A673 (cell line): Measurements from ENCODE around the gene WRAP53. TPM values are rescaled to one million over a fixed set of nuclear protein-coding genes. Genes with fewer than 3 reads are reported as not detected.
"Not testable (repeated sequence)": the region's sequence is repeated elsewhere in the genome, so short reads cannot be mapped to it uniquely, and the experiment has no call there.

Experiments
- Bru-seq: library from RNA; stranded (reverse); fragments of 400-500 nt; gene quantifications from one replicate; lab custom pipeline; 2021; lab: Mats Ljungman, UMichigan
- BruChase-seq, 2 experiments: library from RNA; stranded (reverse); fragments of 400-500 nt; gene quantifications; one replicate each; lab custom pipeline; 2021; lab: Mats Ljungman, UMichigan
- BruUV-seq: library from RNA; stranded (reverse); fragments of 400-500 nt; replicated peaks from 2 replicates; lab custom pipeline; 2021; lab: Mats Ljungman, UMichigan
- CTCF ChIA-PET: fragments of 300-600 bp; sonication (Branson Sonifier 250); formaldehyde crosslinking; loops from one replicate; lab custom pipeline; 2022; ENCODE audit warnings: antibody characterized with exemption; lab: Charles Lee
- POLR2A ChIA-PET: fragments of 300-600 bp; sonication (Branson Sonifier 250); formaldehyde crosslinking; loops from one replicate; lab custom pipeline; 2022; ENCODE audit warnings: antibody characterized with exemption; ENCODE audit not compliant: low non-redundant PET; lab: Charles Lee
- DNase-seq: peaks from one replicate; pipeline ENCODE4 v3.0.0-alpha.2; 2015; ENCODE audit warnings: low spot score
- H3K27ac ChIP-seq: fragments of 200-600 bp; sonication (generic); 2 replicates; pipeline ENCODE4 v1.5.1; 2016; ENCODE audit warnings: mixed run types, low read depth, mild to moderate bottlenecking, mixed read lengths, antibody characterized with exemption, low read length; ENCODE audit not compliant: poor library complexity, severe bottlenecking
- H3K27me3 ChIP-seq: fragments of 200-600 bp; sonication (generic); replicated peaks from 2 replicates; pipeline ENCODE4 v1.6.1; 2017; ENCODE audit warnings: mixed run types, low read depth, mild to moderate bottlenecking, mixed read lengths, antibody characterized with exemption, low read length; ENCODE audit not compliant: insufficient read depth, poor library complexity
- H3K36me3 ChIP-seq: fragments of 200-600 bp; sonication (generic); 2 replicates; pipeline ENCODE4 v1.6.1; 2016; ENCODE audit warnings: mixed run types, mild to moderate bottlenecking, mixed read lengths, antibody characterized with exemption, low read length; ENCODE audit not compliant: insufficient read depth, poor library complexity, severe bottlenecking
- H3K4me1 ChIP-seq: fragments of 200-600 bp; sonication (generic); 2 replicates; pipeline ENCODE4 v1.6.1; 2017; ENCODE audit warnings: mixed run types, mild to moderate bottlenecking, mixed read lengths, antibody characterized with exemption, low read length; ENCODE audit not compliant: insufficient read depth, poor library complexity, severe bottlenecking
- H3K4me3 ChIP-seq: fragments of 200-600 bp; sonication (generic); 2 replicates; pipeline ENCODE4 v1.5.1; 2016; ENCODE audit warnings: low read depth, mixed run types, mild to moderate bottlenecking, mixed read lengths, low read length; ENCODE audit not compliant: poor library complexity, severe bottlenecking
- H3K9me3 ChIP-seq: fragments of 200-600 bp; sonication (generic); 2 replicates; pipeline ENCODE4 v1.6.1; 2016; ENCODE audit warnings: mixed run types, low read depth, mild to moderate bottlenecking, mixed read lengths, antibody characterized with exemption, low read length; ENCODE audit not compliant: poor library complexity, severe bottlenecking
- EZH2 ChIP-seq: fragments of 200-600 bp; sonication (generic); IDR thresholded peaks from 2 replicates; pipeline ENCODE4 v1.6.1; 2017; ENCODE audit warnings: borderline replicate concordance, low read depth, mild to moderate bottlenecking, mixed read lengths, antibody characterized with exemption, low read length; ENCODE audit not compliant: poor library complexity, severe bottlenecking
- intact Hi-C: fragments of 100-400 bp; cut with micrococcal nuclease; formaldehyde crosslinking; loops from one replicate; pipeline ENCODE4 v1.10.0; 2022; ENCODE audit not compliant: unreplicated experiment
- long read RNA-seq: library from polyadenylated mRNA; stranded (forward); transcript quantifications from one replicate; pipeline ENCODE4 v2.0.0, GENCODE V29; 2022
- total RNA-seq: library from RNA; stranded (reverse); gene quantifications from 2 replicates; pipeline ENCODE4 v1.2.3, GENCODE V29; 2021
- TF ChIP-seq, protein P1 (sequence below): fragments of 300-800, 200-600 bp; sonication (generic); conservative IDR thresholded peaks from 2 replicates; pipeline ENCODE4 v1.5.1; 2017; ENCODE audit warnings: low read depth, mild to moderate bottlenecking, antibody characterized with exemption, low read length, moderate library complexity, mixed read lengths

Gene WRAP53
- total RNA-seq: 42.2 and 51.8 TPM in 2 replicates
- percentile 57 among the genes with signal in this experiment for Bru-seq, nascent RNA
- percentile 62 among the genes with signal in this experiment for BruChase-seq, experiment 1, labeled RNA remaining after a 2-hour chase
- BruChase-seq, experiment 2, labeled RNA remaining after a 6-hour chase: percentile 70 among the genes with signal in this experiment
- long read RNA-seq, full-length matches to known transcripts: 130 of 145 reads
- long read RNA-seq, partial matches to known transcripts: 3 of 145 reads
- long read RNA-seq, other reads (novel, unspliced or antisense): 12 of 145 reads

DNA sequence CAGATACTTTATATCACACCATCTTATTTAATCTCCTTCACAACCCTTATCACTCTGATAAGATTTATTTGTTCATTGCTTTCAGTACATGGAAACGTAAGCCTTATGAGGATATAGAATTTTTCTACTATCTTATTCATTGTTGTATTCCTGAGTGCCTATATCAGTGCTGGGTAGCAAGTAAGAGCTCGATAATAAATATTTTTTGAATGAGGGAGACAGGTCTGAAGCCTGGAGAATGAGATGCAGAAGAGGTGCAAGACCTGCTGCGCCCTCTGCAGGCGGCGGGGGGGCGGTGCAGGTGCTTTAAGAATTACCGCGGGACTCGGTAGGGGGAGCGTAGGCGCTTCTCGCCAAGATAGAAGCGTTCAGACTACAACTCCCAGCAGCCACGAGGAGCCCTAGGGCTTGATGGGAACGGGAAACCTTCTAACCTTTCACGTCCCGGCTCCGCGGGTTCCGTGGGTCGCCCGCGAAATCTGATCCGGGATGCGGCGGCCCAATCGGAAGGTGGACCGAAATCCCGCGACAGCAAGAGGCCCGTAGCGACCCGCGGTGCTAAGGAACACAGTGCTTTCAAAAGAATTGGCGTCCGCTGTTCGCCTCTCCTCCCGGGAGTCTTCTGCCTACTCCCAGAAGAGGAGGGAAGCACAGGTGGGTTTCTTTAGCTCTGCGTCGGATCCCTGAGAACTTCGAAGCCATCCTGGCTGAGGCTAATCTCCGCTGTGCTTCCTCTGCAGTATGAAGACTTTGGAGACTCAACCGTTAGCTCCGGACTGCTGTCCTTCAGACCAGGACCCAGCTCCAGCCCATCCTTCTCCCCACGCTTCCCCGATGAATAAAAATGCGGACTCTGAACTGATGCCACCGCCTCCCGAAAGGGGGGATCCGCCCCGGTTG is at the start of gene WRAP53:
WRAP53 (plus strand) TSS at position 570 of the 900 bp plus-strand sequence; CDS start at position 742, 172 bp downstream.
- TF ChIP-seq, protein P1, sequence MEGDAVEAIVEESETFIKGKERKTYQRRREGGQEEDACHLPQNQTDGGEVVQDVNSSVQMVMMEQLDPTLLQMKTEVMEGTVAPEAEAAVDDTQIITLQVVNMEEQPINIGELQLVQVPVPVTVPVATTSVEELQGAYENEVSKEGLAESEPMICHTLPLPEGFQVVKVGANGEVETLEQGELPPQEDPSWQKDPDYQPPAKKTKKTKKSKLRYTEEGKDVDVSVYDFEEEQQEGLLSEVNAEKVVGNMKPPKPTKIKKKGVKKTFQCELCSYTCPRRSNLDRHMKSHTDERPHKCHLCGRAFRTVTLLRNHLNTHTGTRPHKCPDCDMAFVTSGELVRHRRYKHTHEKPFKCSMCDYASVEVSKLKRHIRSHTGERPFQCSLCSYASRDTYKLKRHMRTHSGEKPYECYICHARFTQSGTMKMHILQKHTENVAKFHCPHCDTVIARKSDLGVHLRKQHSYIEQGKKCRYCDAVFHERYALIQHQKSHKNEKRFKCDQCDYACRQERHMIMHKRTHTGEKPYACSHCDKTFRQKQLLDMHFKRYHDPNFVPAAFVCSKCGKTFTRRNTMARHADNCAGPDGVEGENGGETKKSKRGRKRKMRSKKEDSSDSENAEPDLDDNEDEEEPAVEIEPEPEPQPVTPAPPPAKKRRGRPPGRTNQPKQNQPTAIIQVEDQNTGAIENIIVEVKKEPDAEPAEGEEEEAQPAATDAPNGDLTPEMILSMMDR: peak; percentile 100
- TF ChIP-seq EZH2: no peak
- DNase-seq: peak; percentile 100
- no peaks in the 10 kb centered on the region for H3K27me3 ChIP-seq
- intact Hi-C loops: loop anchor here (5.0 to 10.0 kb wide), 4 partner anchors 61 to 643 kb away; partner anchors contain the start of genes FGF11, MPDU1, SAT2 and SLC16A11
- H3K27ac ChIP-seq: peak within 1 kb of the TSS; percentile 99
- H3K9me3 ChIP-seq: no peaks in the 10 kb centered on the region
- ChIA-PET POLR2A (interaction anchor here (0.5 to 1.4 kb wide), 8 partner anchors 17 to 446 kb away, joined by 3 to 14 read pairs (median 3); partner anchors contain the start of genes GABARAP, MPDU1 and SOX15), CTCF (interaction anchor here (0.6 to 2.5 kb wide), 11 partner anchors 15 to 657 kb away, joined by 3 to 18 read pairs (median 5); partner anchors contain the start of genes FXR2, MPDU1 and SENP3)
- H3K4me1 ChIP-seq: peaks cover 20% of the 10 kb centered on the region
- H3K36me3 ChIP-seq: no peaks in the 10 kb centered on the region
- H3K4me3 ChIP-seq: peak within 1 kb of the TSS; percentile 91
- BruUV-seq: no TSS peak

DNA sequence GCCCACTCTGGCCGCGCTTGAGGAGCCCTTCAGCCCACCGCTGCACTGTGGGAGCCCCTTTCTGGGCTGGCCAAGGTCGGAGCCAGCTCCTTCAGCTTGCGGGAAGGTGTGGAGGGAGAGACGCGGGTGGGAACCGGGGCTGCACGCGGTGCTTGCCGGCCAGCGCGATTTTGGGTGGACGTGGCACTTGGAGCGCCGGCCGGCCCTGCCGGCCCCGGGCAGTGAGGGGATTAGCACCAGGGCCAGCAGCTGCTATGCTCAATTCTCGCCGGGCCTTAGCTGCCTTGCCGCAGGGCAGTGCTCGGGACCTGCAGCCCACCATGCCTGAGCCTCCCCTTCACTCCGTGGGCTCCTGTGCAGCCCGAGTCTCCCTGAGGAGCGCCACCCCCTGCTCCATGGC is 47.5 kb upstream of the WRAP53 start:
- intact Hi-C loops: no loop called here
- Histone ChIP-seq H3K4me1 (no peaks in the 10 kb centered on the region), H3K4me3 (no peak overlapping the region), H3K36me3 (no peaks in the 10 kb centered on the region), H3K9me3 (no peaks in the 10 kb centered on the region), H3K27ac (no peak overlapping the region), H3K27me3 (no peaks in the 10 kb centered on the region)
- BruUV-seq: no TSS peak
- no peak for DNase-seq
- TF ChIP-seq, protein P1: no peak
- no peak for TF ChIP-seq EZH2
- ChIA-PET POLR2A (no interaction called here), CTCF (no interaction called here)

DNA sequence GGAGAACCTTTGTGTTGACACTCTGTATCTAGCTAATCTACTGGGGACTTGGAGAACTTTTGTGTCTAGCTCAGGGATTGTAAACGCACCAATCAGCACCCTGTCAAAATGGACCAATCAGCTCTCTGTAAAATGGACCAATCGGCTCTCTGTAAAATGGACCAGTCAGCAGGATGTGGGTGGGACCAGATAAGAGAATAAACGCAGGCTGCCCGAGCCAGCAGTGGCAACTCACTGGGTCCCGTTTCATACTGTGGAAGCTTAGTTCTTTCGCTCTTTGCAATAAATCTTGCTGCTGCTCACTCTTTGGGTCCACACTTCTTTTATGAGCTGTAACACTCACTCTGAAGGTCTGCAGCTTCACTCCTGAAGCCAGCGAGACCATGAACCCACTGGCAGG is 46.6 kb upstream of the WRAP53 start:
- H3K9me3 ChIP-seq, POLR2A ChIA-PET, H3K27me3 ChIP-seq, H3K4me3 ChIP-seq, intact Hi-C loops, DNase-seq, CTCF ChIA-PET, H3K36me3 ChIP-seq, H3K27ac ChIP-seq, H3K4me1 ChIP-seq, BruUV-seq: not testable (repeated sequence)
